HG03521 (cell line): ENCODE data around the gene TNFSF11.
A peak's percentile ranks its signal among the peaks of the same experiment; 100 is the strongest.

Source experiments
- ATAC-seq: cut with Tn5 transposase; IDR thresholded peaks from one replicate; pipeline ENCODE4 v1.9.1; 2021; ENCODE audit warnings: mild to moderate bottlenecking, moderate library complexity; ENCODE audit not compliant: unreplicated experiment

TNFSF11 gene

GRCh38 chr13:42574011-42574410 is at the start of gene TNFSF11:
Gene TNFSF11, plus strand, starts transcription at chr13:42574152. Its CDS starts 152 bp downstream, at chr13:42574304.
- ATAC-seq: peak; percentile 34

- no peak for ATAC-seq
Measured at GRCh38 chr13:42524487-42525034, 49.4 kb upstream of the TNFSF11 start.

- ATAC-seq: no peak
Measured at GRCh38 chr13:42525035-42525504, 48.9 kb upstream of the TNFSF11 start.

GRCh38 chr13:42526276-42526675 is 47.7 kb upstream of the TNFSF11 start:
- no peak for ATAC-seq

- ATAC-seq: no peak
Measured at GRCh38 chr13:42526804-42527203, 47.1 kb upstream of the TNFSF11 start.

- ATAC-seq: no peak
Measured at GRCh38 chr13:42532561-42533335, 41.2 kb upstream of the TNFSF11 start.

- no peak for ATAC-seq
Measured at GRCh38 chr13:42533336-42533591, 40.7 kb upstream of the TNFSF11 start.

GRCh38 chr13:42534785-42535184 is 39.2 kb upstream of the TNFSF11 start:
- no peak for ATAC-seq

- ATAC-seq: no peak
Measured at GRCh38 chr13:42538996-42539395, 35.0 kb upstream of the TNFSF11 start.

- no peak for ATAC-seq
Measured at GRCh38 chr13:42539670-42540069, 34.3 kb upstream of the TNFSF11 start.

- ATAC-seq: no peak
Measured at GRCh38 chr13:42543215-42543797, 30.6 kb upstream of the TNFSF11 start.

- ATAC-seq: no peak
Measured at GRCh38 chr13:42544246-42544926, 29.6 kb upstream of the TNFSF11 start.

GRCh38 chr13:42545842-42546241 is 28.1 kb upstream of the TNFSF11 start:
- ATAC-seq: no peak

- ATAC-seq: no peak
Measured at GRCh38 chr13:42547612-42548011, 26.3 kb upstream of the TNFSF11 start.

- peak; percentile 94 for ATAC-seq
Measured at GRCh38 chr13:42548731-42549551, 25.0 kb upstream of the TNFSF11 start.

GRCh38 chr13:42549552-42549936 is 24.4 kb upstream of the TNFSF11 start:
- ATAC-seq: no peak

GRCh38 chr13:42551611-42552010 is 22.3 kb upstream of the TNFSF11 start:
- no peak for ATAC-seq

GRCh38 chr13:42553098-42554046 is 20.6 kb upstream of the TNFSF11 start:
- no peak for ATAC-seq

GRCh38 chr13:42559057-42559456 is 14.9 kb upstream of the TNFSF11 start:
- ATAC-seq: no peak
